ENCODE results near the gene MYLK4. TPM values are rescaled to one million over a fixed set of nuclear protein-coding genes. Genes with fewer than 3 reads are reported as not detected.
A peak's percentile ranks its signal among the peaks of the same experiment; 100 is the strongest.

Gene MYLK4
- total RNA-seq, 1 experiment from 2014 or later, result 0.93 TPM

DNA sequence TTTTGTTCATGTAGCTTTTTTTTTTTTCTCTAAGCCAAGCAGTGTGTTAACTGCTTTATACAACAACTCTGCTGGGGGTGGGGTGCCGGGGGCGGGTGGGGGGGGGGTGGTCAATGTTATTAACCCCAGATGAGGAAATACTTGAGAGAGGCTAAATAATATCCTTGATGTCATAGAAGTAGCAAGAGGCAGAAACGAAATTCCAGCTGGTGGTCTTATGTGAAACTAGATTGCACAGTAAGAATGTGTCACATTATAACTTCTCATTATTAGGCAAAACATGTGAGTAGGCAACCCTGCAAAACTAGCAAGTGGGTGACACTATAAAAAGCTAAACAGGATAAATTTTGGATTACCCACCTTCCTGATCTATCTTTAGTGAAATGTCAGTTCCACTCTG, 12.8 kb downstream of the MYLK4 start:
- Mint-ChIP-seq H3K27me3 (ENCODE audit: insufficient read depth, unreplicated experiment) (no peaks in the 10 kb centered on the region), H3K4me1 (ENCODE audit: insufficient read depth, unreplicated experiment) (no peaks in the 10 kb centered on the region), H3K9me3 (ENCODE audit: unreplicated experiment) (no peaks in the 10 kb centered on the region), H3K27ac (ENCODE audit: low read depth, unreplicated experiment) (no peak overlapping the region), H3K4me3 (ENCODE audit: unreplicated experiment) (no peak overlapping the region), H3K36me3 (ENCODE audit: insufficient read depth, unreplicated experiment) (no peaks in the 10 kb centered on the region)
- DNase-seq (ENCODE audit: unreplicated experiment), result no peak
- TF ChIP-seq, protein P1, sequence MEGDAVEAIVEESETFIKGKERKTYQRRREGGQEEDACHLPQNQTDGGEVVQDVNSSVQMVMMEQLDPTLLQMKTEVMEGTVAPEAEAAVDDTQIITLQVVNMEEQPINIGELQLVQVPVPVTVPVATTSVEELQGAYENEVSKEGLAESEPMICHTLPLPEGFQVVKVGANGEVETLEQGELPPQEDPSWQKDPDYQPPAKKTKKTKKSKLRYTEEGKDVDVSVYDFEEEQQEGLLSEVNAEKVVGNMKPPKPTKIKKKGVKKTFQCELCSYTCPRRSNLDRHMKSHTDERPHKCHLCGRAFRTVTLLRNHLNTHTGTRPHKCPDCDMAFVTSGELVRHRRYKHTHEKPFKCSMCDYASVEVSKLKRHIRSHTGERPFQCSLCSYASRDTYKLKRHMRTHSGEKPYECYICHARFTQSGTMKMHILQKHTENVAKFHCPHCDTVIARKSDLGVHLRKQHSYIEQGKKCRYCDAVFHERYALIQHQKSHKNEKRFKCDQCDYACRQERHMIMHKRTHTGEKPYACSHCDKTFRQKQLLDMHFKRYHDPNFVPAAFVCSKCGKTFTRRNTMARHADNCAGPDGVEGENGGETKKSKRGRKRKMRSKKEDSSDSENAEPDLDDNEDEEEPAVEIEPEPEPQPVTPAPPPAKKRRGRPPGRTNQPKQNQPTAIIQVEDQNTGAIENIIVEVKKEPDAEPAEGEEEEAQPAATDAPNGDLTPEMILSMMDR (IDR thresholded peaks at IDR 0.05; ENCODE audit: unreplicated experiment), result no peak
- POLR2A ChIA-PET, result interaction anchor here (0.7 to 1.2 kb wide), 3 partner anchors 13 to 60 kb away, joined by 3 to 4 read pairs (median 3); no protein-coding TSS in a partner anchor
- CTCF ChIA-PET, result interaction anchor here (0.6 to 7.7 kb wide), 10 partner anchors 12 to 793 kb away, joined by 3 to 66 read pairs (median 4); partner anchors contain the start of gene MYLK4
- BruUV-seq (replicated peaks), result no TSS peak
- intact Hi-C loops (cut with micrococcal nuclease), result loop anchor here (1.0 kb wide), 2 partner anchors 27 to 116 kb away; partner anchors contain the start of gene WRNIP1

GRCh38 chr6:2734488-2735166, 16.1 kb downstream of the MYLK4 start:
- Mint-ChIP-seq H3K4me3 (ENCODE audit: unreplicated experiment) (no peak overlapping the region), H3K27ac (ENCODE audit: low read depth, unreplicated experiment) (no peak overlapping the region), H3K27me3 (ENCODE audit: insufficient read depth, unreplicated experiment) (no peaks in the 10 kb centered on the region), H3K4me1 (ENCODE audit: insufficient read depth, unreplicated experiment) (peaks cover 6% of the 10 kb centered on the region), H3K36me3 (ENCODE audit: insufficient read depth, unreplicated experiment) (no peaks in the 10 kb centered on the region), H3K9me3 (ENCODE audit: unreplicated experiment) (no peaks in the 10 kb centered on the region)
- ChIA-PET POLR2A (no interaction called here), CTCF (interaction anchor here (0.5 to 7.7 kb wide), 2 partner anchors 16 to 165 kb away, joined by 4 to 66 read pairs; partner anchors contain the start of gene MYLK4)
- peak; percentile 14 for DNase-seq (ENCODE audit: unreplicated experiment)
- TF ChIP-seq, protein P1 (IDR thresholded peaks at IDR 0.05; ENCODE audit: unreplicated experiment), result no peak
- BruUV-seq (replicated peaks), result no TSS peak
- intact Hi-C loops (cut with micrococcal nuclease), result no loop called here

- intact Hi-C loops (cut with micrococcal nuclease), result no loop called here
- Mint-ChIP-seq H3K4me3 (ENCODE audit: unreplicated experiment) (no peak overlapping the region), H3K27me3 (ENCODE audit: insufficient read depth, unreplicated experiment) (no peaks in the 10 kb centered on the region), H3K9me3 (ENCODE audit: unreplicated experiment) (no peaks in the 10 kb centered on the region), H3K36me3 (ENCODE audit: insufficient read depth, unreplicated experiment) (no peaks in the 10 kb centered on the region), H3K27ac (ENCODE audit: low read depth, unreplicated experiment) (no peak overlapping the region), H3K4me1 (ENCODE audit: insufficient read depth, unreplicated experiment) (peaks cover 6% of the 10 kb centered on the region)
- no peak for DNase-seq (ENCODE audit: unreplicated experiment)
- ChIA-PET CTCF (interaction anchor here (0.5 kb wide), 1 partner anchor 166 kb away, joined by 4 read pairs; no protein-coding TSS in a partner anchor), POLR2A (no interaction called here)
- BruUV-seq (replicated peaks), result no TSS peak
- TF ChIP-seq, protein P1 (IDR thresholded peaks at IDR 0.05; ENCODE audit: unreplicated experiment), result no peak
Measured at GRCh38 chr6:2733736-2734480, 16.8 kb downstream of the MYLK4 start.

DNA sequence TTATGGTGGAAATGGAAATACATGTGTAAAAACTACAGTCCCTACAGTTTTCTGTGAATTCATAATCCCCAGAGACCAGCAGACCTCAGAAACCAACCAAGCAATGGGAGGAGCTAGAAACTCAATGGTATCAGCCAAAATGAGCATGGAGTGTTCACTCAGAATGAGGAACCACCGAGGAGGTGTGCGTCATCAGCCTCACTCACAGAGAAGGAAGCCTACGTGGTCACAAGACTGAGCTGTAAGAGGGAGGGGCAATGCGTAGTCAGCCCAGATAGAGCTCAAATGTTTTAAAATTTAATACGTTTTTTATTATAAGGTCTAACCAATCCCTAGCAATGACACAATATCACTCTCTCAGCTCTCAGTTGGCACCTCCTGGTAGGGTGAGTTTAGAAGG, 17.4 kb downstream of the MYLK4 start:
- CTCF ChIA-PET, result interaction anchor here (0.7 kb wide), 1 partner anchor 596 kb away, joined by 3 read pairs; no protein-coding TSS in a partner anchor
- Mint-ChIP-seq H3K4me3 (ENCODE audit: unreplicated experiment) (no peak overlapping the region), H3K4me1 (ENCODE audit: insufficient read depth, unreplicated experiment) (peaks cover 6% of the 10 kb centered on the region), H3K9me3 (ENCODE audit: unreplicated experiment) (no peaks in the 10 kb centered on the region), H3K27me3 (ENCODE audit: insufficient read depth, unreplicated experiment) (no peaks in the 10 kb centered on the region), H3K36me3 (ENCODE audit: insufficient read depth, unreplicated experiment) (no peaks in the 10 kb centered on the region), H3K27ac (ENCODE audit: low read depth, unreplicated experiment) (no peak overlapping the region)
- intact Hi-C loops (cut with micrococcal nuclease), result no loop called here
- no TSS peak for BruUV-seq (replicated peaks)
- TF ChIP-seq, protein P1 (IDR thresholded peaks at IDR 0.05; ENCODE audit: unreplicated experiment), result no peak
- POLR2A ChIA-PET, result no interaction called here
- no peak for DNase-seq (ENCODE audit: unreplicated experiment)
